Breast epithelium (tissue), 4 donors: ENCODE measurements around the gene FHOD3. TPM values are rescaled to one million over a fixed set of nuclear protein-coding genes. Genes with fewer than 3 reads are reported as not detected.
A peak's percentile ranks its signal among the peaks of the same experiment; 100 is the strongest.

Source experiments
- DNase-seq, 2 donors: peaks; one replicate each; pipeline ENCODE4 v3.0.0-alpha.2; 2019; ENCODE audit warnings: low spot score in 2 of 2
- H3K27ac ChIP-seq, 2 donors: fragments of 200-600 bp; sonication (generic) in 1 of 2; one replicate each; pipeline ENCODE4 v1.5.1; 2016 to 2019; ENCODE audit warnings: mild to moderate bottlenecking in 1 of 2
- H3K27me3 ChIP-seq, 2 donors: fragments of 200-600 bp; sonication (generic) in 1 of 2; one replicate each; pipeline versions ENCODE4 v1.5.1 to v1.6.0; 2017 to 2019; ENCODE audit warnings: control low read depth in 1 of 2, mild to moderate bottlenecking in 1 of 2
- H3K36me3 ChIP-seq: fragments of 200-600 bp; one replicate; pipeline ENCODE4 v1.5.1; 2019
- H3K4me1 ChIP-seq, 2 donors: fragments of 200-600 bp; sonication (generic); one replicate each; pipeline ENCODE4 v1.5.1; 2016 to 2019; ENCODE audit warnings: control low read depth in 1 of 2
- H3K4me3 ChIP-seq, 3 donors: fragments of 200-600 bp; sonication (generic); 1 replicate in 2 of 3; 2 replicates in 1 of 3; pipeline ENCODE4 v1.5.1; 2016 to 2019; ENCODE audit warnings: mild to moderate bottlenecking in 3 of 3, moderate library complexity in 2 of 3
- H3K9me3 ChIP-seq, 2 donors: fragments of 200-600 bp; sonication (generic) in 1 of 2; one replicate each; pipeline ENCODE4 v1.5.1; 2016 to 2019; ENCODE audit warnings: control low read depth in 1 of 2
- CTCF ChIP-seq, 3 donors: fragments of 450-650 bp; IDR thresholded peaks; one replicate each; pipeline ENCODE4 v1.5.1; 2016 to 2017; ENCODE audit warnings: antibody characterized with exemption in 3 of 3, mild to moderate bottlenecking in 3 of 3, moderate library complexity in 3 of 3
- POLR2A ChIP-seq: fragments of 450-650 bp; IDR thresholded peaks from one replicate; pipeline ENCODE4 v1.6.1; 2016; ENCODE audit warnings: antibody characterized with exemption, mild to moderate bottlenecking, moderate library complexity
- POLR2AphosphoS5 ChIP-seq, 3 donors: sonication (generic); formaldehyde crosslinking; IDR thresholded peaks; one replicate each; pipeline ENCODE4 v1.6.1; 2017; ENCODE audit warnings: antibody characterized with exemption in 3 of 3
- intact Hi-C: fragments of 100-400 bp; cut with DNase I; formaldehyde crosslinking; loops from one replicate; pipeline ENCODE4 v1.15.1; 2023; ENCODE audit warnings: low total_unique reads
- total RNA-seq, 3 donors: library from RNA; depleted of rRNA; stranded (reverse); fragments of >200 nt; gene quantifications; one replicate each; pipeline ENCODE4 v1.1.0, GENCODE V29; 2016

FHOD3 gene
- total RNA-seq, 3 donors from 2014 or later = 1.9 to 13.1 (median 13.0) TPM

GRCh38 chr18:36757081-36757480, 459.6 kb downstream of the FHOD3 start:
- Histone ChIP-seq H3K4me3 (no peak overlapping the region), H3K4me1 (no peaks in the 10 kb centered on the region), H3K27ac (no peak overlapping the region), H3K36me3 (no peaks in the 10 kb centered on the region), H3K27me3 (no peaks in the 10 kb centered on the region), H3K9me3 (no peaks in the 10 kb centered on the region)
- TF ChIP-seq POLR2A (no peak), CTCF (IDR thresholded peaks at IDR 0.05) (peak; percentile 36 to 80 (median 78))
- intact Hi-C loops = no loop called here
- no peak for DNase-seq

- Histone ChIP-seq H3K4me1 (no peaks in the 10 kb centered on the region), H3K36me3 (no peaks in the 10 kb centered on the region), H3K27me3 (no peaks in the 10 kb centered on the region), H3K4me3 (no peak overlapping the region), H3K9me3 (no peaks in the 10 kb centered on the region), H3K27ac (no peak overlapping the region)
- intact Hi-C loops = no loop called here
- TF ChIP-seq POLR2A (no peak), POLR2AphosphoS5 (IDR thresholded peaks at IDR 0.05) (no peak), CTCF (IDR thresholded peaks at IDR 0.05) (no peak)
- no peak for DNase-seq
Measured at GRCh38 chr18:36757991-36758390, 460.5 kb downstream of the FHOD3 start.

GRCh38 chr18:36758623-36759022, 461.1 kb downstream of the FHOD3 start:
- no peaks in the 10 kb centered on the region for H3K27me3 ChIP-seq
- H3K36me3 ChIP-seq = no peaks in the 10 kb centered on the region
- no peak for DNase-seq
- H3K9me3 ChIP-seq = no peaks in the 10 kb centered on the region
- H3K27ac ChIP-seq = peak overlapping the region in 1 of 2 donors; percentile 7
- no peak for TF ChIP-seq POLR2A
- TF ChIP-seq CTCF (IDR thresholded peaks at IDR 0.05) = no peak
- no peak overlapping the region for H3K4me3 ChIP-seq
- intact Hi-C loops = no loop called here
- H3K4me1 ChIP-seq = no peaks in the 10 kb centered on the region

- no peaks in the 10 kb centered on the region for H3K36me3 ChIP-seq
- intact Hi-C loops = no loop called here
- no peaks in the 10 kb centered on the region for H3K4me1 ChIP-seq
Measured at GRCh38 chr18:36759167-36759776, 461.8 kb downstream of the FHOD3 start.

GRCh38 chr18:36760598-36760997, 463.1 kb downstream of the FHOD3 start:
- Histone ChIP-seq H3K4me3 (no peak overlapping the region), H3K9me3 (no peaks in the 10 kb centered on the region), H3K27me3 (no peaks in the 10 kb centered on the region), H3K4me1 (no peaks in the 10 kb centered on the region), H3K36me3 (no peaks in the 10 kb centered on the region), H3K27ac (no peak overlapping the region)
- DNase-seq = no peak
- TF ChIP-seq POLR2AphosphoS5 (IDR thresholded peaks at IDR 0.05) (no peak), CTCF (IDR thresholded peaks at IDR 0.05) (no peak), POLR2A (no peak)
- intact Hi-C loops = no loop called here

More at GRCh38 chr18:36759167-36759776, 461.8 kb downstream of the FHOD3 start:
- no peak for TF ChIP-seq POLR2A
- DNase-seq = no peak
- H3K4me3 ChIP-seq = no peak overlapping the region
- H3K27ac ChIP-seq = no peak overlapping the region
- H3K9me3 ChIP-seq = no peaks in the 10 kb centered on the region
- no peaks in the 10 kb centered on the region for H3K27me3 ChIP-seq
